Activated CD4-positive, alpha-beta T cell treated with anti-CD3 and anti-CD28 coated beads, Interleukin-2, amount 50 U/mL, for 4 hours (primary cell): ENCODE data around the gene DRD1.
"Not testable (repeated sequence)": the region's sequence is repeated elsewhere in the genome, so short reads cannot be mapped to it uniquely, and the experiment has no call there.

Experiments
- DNase-seq, 2 experiments: peaks; one replicate each; pipeline ENCODE4 v3.0.0-alpha.2; 2020

The DRD1 gene

DNA sequence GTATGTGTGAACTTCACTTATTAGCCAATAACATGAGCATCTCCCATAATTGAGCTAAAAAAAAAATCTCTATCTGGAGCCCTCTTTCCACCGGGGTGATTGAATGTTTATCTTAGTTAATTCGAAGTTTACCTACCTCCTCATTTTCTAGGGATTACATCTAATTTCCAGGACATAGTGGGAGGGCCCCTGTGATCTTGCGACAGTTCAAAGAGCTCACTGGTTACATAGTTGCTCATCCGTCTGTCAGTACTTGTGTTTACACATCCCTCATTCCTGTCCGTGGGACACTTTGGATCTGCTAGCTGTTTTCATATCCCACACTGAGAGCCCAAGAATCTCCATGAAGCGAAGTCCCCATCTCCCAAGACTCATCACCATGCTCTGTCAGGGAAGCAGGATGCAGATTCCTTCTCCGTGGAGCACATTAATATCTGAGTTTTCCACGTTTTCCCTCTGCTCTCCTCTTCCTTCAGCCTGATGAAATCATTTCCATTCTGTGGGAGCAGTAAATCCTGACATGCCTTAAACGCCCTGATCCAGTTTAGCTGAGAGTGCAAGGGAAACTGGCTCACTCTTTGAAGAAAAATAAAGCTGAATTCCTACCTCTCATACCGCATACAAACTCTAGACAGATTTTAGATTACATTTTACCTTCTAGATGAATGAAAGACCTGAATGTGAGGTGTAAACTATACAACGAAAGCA lies 24.2 kb upstream of the DRD1 start:
- DNase-seq = no peak

DNA sequence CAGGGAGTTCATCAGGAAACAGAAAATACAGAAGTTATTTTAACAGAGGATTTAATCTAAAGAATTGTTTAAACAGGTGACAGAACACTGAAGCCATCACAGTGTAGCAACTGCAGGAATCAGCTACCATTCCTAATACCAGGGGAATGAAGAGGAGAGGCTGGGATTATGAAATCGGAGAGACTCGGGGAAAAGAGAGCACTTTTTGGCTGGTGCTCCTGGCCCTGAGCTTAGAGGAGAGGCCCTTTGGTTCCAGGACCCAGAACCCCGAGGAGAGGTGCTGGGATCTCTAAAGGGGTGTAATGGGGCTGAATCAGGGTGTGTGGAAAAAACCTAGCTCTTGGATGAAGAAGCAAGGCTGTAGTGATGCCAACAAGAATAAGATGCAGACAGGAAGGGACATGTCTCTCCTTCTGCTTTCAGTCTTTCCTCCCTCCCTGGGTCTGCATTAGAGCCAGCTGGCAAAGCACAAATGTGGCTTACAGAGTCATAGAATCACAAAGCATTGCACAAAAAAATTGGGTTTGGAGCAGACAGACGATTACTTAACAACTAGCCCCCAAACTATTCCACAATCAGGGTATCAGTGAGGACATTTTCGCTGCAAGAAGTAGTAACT lies 22.8 kb upstream of the DRD1 start:
- no peak for DNase-seq

DNA sequence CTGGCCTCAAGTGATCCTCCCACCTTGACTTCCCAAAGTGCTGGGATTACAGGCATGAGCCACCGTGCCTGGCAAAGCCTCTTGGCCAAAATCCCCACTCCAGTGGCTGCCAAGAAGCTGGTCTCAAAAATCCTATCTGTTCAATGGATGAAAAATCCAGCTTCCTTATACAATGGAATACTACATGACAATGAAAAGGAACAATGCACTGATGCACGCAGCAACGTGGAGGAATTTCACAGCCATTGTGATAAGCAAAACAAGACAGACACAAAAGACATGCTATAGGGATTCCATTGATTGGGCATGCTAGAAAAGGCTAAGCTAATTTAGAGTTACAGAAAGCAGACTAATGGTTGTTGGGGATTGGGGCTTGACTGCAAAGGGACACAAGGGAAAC lies 21.3 kb upstream of the DRD1 start:
- DNase-seq = no peak

DNA sequence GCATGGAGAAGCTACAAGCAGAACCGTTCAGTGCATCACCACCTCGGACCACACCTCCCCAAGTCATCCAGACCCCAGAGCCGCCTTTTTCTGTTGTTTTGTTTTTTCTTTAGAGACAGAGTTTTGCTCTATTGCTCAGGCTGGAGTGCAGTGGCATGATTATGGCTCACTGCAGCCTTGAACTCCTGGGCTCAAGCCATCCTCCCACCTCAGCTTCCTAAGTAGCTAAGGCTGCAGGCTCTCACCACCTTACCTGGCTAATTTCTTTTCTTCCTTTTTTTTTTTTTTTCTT lies 20.9 kb upstream of the DRD1 start:
- no peak for DNase-seq

DNA sequence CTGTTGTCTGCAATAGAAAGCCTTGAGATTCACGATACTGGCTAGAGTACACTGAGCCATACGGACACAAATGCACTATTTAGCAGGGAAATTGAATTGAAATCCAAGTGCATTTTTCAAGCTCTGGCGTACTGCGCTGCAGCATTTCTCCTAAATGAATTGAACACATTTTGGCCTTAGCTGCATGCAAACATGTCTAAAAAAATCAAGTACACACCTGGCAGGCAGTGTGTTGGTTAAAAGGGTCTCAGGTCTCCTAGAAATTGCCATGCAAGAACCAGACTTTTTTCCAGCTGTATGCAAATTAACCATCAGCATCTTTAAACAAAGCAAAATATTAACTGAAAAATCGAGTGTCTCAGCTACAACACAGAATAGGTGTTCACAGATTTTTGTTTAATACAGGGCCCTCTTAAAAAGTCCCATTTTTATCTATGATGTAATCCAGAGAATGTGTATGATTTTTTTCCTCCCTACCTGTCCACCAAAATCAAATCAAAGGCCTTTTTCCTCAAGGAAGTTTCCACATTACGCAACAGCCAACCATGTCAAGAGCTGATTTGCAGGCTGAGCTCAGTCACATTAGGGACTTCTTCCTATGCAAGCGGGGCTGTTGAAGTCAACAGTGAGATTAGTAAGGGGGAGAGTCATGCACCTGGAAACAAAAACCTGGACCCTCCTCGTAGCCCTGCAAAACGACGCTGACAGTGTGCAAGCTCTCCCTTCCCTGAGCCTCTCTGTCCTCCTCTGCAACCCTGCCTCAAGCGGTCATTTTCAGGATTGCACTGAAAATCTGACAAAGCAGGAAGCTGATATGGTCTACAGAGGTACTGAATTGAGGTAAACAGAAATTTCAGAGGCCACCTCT lies 20.3 kb upstream of the DRD1 start:
- DNase-seq = peak; percentile 56 to 66

DNA sequence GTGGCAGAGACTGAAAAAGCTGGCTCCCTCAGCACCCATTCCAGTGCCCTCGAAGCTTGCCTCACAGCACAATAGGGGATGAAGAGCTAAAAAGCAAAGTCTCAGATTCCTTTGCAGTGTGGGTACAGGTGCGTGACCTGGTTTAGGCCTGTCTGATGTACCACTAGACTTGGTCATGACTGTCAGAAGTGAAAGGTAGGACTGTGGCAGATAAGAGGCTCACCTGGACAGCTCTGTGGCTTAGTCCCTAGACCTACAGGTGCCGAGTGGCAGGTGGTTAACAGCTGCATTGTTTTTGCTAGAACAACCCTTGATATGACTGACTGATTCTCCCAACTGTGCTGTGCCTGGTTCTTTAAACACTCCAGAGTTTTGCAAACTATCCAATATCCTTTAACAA lies 19.7 kb upstream of the DRD1 start:
- DNase-seq = no peak

DNA sequence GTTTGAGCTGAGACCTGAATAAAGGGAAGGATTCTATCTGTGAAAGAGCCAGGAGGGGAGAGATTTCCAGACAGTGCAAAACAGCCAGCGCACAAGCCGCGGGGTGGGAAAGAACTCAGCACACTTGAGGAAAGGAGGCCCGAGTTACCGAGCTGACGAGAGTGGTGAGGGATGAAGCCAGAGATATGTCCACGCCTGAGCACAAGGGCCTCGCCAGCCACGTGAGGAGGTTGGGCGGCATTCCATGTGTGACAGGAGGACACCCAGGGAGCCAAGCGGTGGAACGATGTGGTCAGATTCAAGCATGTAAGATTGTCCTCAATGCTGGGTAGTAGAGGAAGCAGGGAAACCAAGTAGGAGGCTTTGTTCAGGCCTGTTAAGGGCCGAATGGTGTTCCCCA lies 17.4 kb upstream of the DRD1 start:
- no peak for DNase-seq

DNA sequence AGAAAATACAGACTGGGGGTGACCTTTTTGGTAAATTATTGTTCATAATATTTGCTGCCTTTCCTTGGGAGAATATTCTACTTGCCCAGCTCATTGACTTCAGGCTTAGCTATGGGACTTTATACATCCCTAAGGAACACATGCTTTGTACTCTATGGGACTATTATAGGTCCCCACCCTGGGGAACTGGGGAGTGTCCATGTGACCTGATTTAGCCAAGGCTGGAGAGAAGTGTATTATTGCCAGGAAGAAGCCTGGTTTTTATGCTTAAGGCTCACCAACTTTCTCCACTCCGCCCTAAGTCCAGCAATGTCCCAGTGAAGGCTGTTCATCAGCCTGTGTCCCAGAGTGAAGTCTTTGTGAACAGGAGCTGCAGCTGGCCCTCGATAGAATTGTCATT lies 16.6 kb upstream of the DRD1 start:
- DNase-seq = no peak

DNA sequence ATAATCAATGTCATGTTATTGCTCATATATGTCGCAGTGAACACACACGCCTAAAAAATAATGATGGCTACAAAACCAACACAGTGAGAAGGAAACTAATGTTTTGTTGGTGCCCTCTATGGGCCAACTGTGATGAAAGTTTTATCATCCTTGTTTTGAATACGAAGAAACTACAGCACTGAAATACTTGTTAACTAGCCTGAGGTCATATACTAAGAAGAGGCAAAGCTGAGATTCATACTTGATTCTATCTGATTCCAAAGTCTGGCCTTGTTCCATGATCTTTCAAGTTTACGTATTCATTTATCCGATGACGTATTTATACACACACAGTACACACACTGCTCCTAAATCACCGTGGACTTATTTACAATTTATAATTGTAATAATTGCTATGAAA lies 16.1 kb upstream of the DRD1 start:
- DNase-seq = no peak

DNA sequence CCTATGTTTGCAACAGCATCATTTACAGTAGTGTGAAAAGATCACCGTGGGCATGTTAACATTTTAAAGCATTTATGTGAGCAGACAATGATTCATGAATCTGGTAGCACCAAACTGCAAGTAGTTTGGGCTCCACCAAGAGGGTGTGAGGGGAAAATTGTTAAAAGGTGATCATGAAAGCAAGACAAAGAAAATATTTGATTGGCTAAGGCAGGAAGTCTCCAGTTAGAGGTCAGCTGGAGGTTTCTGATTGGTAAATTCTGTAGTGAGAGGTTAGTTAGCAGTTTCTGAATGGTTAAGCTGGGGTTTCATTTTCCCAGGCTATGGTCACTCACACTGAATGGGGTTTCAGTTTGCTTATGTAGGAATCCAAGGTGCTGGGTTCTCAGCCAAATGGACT lies 13.5 kb upstream of the DRD1 start:
- DNase-seq = no peak

DNA sequence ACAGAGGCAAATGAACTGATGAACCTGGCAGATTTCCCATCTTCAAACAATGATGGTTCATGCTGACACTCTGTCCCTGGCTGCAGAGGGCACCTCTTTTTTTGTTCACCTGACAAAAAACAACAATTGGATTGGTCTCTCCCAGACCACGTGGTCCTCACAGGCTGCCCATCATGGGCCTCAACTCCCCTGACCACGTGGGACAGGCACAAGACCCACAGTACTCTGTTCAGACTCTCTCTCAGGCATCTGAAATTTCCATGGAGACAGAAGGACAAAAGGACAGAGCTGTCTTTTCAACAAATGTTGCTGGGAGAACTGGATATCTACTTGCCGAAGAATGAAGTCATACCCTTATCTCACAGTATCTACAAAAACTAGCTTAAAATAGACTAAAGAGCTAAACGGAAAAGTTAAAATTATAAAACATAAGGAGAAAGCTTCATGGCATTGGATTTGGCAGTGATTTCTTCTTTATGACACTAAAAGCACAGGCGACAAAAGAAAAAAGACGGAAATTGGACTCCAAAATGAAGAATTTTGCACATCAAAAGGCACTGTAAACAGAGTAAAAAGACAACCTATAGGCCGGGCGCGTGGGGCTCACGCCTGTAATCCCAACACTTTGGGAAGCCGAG lies 12.2 kb upstream of the DRD1 start:
- no peak for DNase-seq

DNA sequence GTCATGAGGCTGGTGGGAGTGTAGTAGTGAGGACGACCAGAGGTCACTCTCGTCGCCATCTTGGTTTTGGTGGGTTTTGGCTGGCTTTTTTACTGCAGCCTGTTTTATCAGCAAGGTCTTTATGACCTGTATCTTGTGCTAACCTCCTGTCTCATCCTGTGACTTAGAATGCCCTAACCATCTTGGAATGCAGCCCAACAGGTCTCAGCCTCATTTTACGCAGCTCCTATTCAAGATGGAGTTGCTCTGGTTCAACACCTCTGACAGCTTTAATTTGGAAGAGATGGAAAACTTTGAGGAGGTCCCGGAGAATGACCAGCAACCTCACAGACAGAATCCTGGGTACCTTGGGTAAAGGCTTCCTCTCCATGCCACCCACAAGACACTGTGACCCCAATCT lies 10.4 kb upstream of the DRD1 start:
- not testable (repeated sequence) for DNase-seq

DNA sequence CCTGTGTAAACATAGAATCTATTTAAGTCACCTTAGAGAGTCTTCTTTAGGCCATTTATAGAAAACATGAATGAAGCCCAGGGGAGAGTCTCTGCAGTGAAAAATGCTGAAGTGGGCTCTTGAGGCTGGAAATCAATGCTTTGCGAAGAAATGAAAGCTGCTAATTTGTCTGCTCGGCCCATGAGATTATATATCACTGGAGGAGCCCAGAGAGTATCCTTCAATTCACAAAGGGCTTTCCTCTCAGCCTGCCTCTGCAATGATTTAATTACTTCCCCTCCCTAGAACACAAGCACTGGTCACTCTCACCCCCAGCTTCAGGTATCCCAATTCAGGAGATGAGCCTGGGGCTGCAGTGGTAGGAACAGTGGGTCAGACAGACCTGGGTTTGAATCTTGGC lies 8.2 kb upstream of the DRD1 start:
- no peak for DNase-seq

DNA sequence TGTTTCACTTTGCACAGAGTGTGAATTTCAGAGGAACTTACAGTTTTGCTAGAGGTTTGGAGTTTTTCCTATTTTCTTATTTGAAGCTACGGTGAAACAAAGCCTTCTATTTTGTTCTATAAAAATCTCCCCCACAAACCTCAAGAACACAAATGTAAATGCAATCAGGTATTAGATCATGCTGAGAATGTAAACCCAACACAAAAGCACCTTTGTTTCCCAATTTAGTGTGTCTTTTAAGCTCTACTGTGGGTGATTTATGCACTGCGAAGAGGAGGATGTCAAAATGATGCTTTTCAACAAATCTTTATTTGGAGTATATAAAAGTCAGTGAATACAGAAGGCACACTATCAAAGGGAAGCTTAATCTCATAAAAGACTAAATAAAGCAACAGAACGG lies 4.3 kb upstream of the DRD1 start:
- DNase-seq = no peak

DNA sequence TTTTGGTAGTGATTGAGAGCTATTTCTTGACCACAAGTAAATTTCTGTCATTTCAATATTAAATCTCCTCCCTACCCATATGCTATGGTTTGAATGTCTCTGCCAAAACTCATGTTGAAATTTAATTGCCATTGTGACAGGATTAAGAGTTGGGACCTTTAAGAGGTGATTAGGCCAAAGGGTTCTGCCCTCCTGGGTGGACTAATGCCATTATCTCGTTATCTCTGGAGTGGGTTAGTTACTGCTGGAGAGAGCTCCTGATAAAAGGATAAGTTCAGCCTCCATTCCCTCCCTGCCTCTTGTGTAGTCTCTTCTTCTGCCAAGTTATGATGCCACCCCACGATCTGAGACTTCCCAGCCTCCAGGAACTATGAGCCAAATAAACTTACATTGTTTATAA lies 3.6 kb upstream of the DRD1 start:
- DNase-seq = no peak

DNA sequence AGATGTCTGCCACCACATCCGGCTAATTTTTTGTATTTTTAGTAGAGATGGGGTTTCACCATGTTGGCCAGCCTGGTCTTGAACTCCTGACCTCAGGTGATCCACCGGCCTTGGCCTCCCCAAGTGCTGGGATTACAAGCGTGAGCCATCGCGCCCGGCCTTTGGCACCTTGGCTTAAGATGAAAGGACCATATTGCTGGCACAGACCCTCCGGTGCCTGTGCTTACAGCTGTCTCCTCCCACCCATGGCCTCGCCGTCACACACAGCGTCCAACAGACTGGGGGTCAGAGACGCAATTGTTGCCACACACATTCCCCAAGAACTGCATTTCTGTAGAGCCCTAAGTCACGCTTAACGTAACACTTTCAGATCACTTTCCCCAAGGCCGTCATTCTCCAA lies 2.4 kb upstream of the DRD1 start:
- not testable (repeated sequence) for DNase-seq

DNA sequence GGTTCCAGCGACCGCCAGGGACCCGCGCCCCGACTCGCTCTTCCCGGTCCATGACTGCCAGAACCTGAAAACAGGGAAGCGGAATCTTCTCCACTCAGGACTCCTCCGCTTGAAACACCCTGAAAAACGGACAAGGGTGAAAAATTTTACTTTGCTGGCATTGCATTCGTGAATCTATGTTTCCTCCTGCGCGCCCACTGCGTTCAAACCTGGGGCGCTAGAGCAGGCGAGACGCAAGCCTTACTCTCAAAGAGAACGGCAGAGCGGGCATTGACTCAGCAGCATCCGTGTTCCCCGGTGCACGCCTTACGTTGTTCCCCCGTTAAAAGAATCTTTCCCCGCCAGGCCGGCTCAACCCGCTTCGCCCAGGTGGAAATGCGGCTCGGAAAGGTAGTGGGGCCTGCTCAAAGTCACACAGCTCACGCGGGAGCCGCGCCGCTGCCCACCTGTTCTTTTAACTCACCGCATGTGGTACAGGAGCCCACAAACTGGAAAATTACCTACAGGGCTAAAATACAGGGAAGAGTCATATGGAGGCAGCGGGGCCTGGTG lies 999 bp upstream of the DRD1 start:
- DNase-seq = no peak

DNA sequence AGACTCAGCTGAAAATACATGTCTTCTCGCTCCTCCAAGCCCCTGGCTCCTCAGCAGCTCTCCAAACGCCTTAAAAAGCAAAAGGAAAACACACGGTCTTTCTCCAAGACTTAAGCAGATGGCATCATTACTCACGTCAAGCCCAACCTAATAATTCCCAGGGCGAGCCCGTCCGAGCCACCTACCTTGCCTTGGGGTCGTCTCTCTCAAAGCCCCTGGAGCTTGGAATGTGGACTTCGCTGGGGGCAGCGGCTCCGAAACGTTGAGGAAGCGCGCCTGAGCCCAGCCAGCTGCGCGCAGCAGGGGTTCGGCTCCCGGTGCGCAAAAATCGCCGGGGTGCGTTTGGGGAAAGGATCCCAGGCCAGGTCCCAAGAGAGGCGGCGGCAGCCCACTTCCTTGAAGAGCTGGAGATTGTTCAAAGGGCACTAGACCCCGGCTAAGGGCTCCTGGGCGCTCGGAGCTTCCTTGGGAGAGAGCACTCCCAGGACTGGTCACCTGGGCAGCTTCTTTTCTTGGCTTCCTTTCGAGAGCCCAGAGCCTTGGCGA lies 395 bp downstream of the DRD1 start:
- no peak for DNase-seq

DNA sequence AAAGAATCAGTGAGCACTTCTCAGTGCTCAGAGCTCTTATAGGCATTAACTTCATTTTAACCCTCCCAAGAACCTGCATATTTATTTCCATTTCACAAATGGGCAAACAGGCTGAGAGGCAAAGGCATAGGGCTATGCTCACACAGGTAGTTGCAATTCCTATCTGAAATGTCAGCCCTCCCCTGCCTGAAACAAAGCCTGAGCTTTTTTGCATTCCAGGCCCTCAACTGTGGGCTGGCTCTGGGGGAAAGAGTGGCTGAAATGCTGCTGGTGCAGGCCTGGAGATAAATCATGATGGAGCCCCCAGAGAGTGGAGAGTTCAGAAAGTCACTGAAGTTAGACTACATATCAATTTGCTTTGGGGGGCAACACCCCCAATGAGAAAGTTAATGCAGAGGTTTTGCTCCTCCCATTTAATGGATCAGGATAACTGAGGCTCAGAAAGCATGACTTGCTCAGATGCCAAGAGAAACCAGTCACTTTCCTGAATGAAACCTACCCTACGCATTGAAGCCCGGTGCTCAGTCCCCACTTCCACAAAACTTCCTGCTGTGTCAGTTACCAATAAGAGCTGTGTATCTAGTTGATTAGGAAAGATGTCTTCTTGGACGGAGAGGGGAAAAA lies 5.6 kb downstream of the DRD1 start:
- no peak for DNase-seq

DNA sequence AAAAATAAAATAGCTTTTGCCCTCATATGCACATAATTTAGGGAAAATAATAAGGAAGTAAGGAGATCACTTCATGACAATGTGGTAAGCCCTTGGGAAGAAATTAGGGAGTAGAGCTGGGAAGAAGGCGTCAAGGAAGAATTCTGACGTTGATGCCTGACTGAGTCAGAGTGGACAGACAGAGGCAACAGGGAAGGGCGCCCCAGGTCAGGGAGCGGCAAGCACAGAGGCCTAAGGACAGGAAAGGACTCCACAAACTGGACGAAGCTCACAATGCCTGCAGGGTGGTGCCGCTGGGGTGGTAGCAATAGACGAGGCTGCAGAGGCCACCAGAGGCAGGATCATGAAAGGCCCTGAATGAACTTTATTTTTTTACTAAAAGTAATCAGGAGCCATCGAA lies 7.6 kb downstream of the DRD1 start:
- no peak for DNase-seq

DNA sequence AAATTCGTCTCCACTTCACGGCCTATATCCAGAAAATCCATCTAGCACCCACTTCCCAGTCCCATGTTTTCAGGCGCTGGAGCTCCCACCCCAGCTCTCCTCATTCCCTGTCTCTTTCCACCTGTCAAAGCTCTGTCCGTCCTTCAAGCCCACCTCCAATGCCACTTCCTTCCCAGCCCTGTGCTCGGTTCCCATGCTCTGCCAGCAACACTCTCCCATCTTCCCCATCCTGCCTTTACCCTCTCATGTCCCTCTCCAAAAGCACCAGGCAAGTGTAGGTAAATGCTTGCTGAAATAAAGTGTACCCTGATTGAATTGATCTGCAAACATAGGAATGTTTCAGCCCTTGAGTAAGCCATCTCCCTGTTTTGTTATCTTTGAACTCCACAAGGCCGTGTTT lies 9.2 kb downstream of the DRD1 start:
- DNase-seq = no peak

DNA sequence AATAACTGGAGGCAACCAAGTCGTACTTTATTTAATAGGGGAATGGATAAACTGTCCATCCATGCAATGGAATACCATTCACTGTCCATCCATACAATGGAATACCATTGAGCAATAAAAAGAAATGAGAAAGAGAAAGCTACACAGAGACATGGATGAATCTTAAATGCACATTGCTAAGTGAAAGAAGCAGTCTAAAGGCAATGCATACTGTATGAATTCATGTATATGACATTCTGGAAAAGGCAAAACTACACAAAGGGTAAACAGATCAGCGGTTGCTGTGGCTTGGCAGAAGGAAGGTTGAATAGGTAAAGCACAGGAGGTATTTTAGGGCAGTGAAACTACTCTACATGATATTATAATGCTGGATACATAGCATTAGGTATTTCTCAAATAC lies 16.2 kb downstream of the DRD1 start:
- DNase-seq = no peak

DNA sequence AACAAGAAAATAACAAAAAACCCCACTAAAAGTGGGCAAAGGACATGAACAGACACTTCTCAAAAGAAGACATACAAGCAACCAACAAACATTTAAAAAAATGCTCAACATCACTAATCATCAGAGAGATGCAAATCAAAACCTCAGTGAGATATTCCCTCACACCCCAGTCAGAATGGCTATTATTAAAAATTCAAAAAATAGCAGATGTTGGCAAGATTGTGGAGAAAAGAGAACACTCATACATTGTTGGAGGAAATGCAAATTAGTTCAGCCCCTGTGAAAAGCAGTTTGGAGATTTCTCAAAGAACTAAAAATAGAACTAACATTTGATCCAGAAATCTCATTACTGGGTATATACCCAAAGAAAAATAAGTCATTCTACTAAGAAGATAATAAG lies 19.4 kb downstream of the DRD1 start:
- DNase-seq = not testable (repeated sequence)
